Keratinocyte (primary cell): Measurements from ENCODE around the gene NIN.

Experiments used
- CTCF ChIP-seq, 3 experiments: IDR thresholded peaks in 1 of 3; conservative IDR thresholded peaks in 1 of 3; optimal IDR thresholded peaks in 1 of 3; 2 replicates in 2 of 3; 3 replicates in 1 of 3; pipeline versions ENCODE3 to v1.5.1; 2011; ENCODE audit warnings: low read length in 3 of 3, mild to moderate bottlenecking in 3 of 3, moderate library complexity in 2 of 3, control low read depth in 1 of 3, inconsistent platforms in 1 of 3; ENCODE audit not compliant: insufficient read depth in 2 of 3; ENCODE audit errors: extremely low read depth in 1 of 3
- EZH2 ChIP-seq: IDR thresholded peaks from one replicate; pipeline ENCODE4 v1.6.1; 2012; ENCODE audit warnings: inconsistent platforms, mild to moderate bottlenecking, low read length, moderate library complexity

DNA sequence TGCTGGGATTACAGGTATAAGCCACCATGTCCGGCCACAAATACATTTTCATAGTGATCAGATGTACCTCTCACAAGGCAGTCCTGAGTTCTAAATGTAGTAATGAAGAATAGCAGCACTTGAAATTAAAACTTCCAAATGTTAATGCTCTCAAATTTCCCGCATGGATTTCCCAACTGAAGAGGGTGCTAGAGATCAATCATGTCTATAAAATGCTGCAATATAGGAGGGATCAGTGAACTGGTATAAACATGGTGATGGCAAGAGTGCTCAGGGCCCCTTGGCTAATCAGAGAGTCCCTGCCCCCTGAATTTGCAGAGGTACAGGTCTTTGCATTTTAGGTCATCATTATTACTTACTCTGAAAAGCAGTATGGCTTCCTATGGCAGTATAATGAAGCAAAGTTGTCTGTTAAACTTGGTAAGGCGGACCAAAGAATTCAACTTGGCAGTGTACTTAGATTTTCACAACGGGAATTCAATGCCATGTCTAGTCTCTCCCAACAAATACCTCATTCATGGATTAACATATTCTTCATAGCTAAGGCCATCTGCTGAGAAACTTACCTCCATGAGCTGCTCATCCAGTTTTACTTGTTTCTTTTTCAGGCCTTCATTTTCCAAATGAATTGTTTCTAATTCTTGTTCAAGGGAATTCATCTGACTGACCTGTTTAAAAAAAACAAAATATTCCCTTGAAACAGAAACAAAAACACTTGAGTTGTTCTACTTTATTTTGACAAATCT is 95.8 kb downstream of the NIN start:
- TF ChIP-seq EZH2 (no peak), CTCF (optimal IDR thresholded peaks at IDR 0.05 in 1 of 3, IDR thresholded peaks at IDR 0.05 in 1 of 3, conservative IDR thresholded peaks at IDR 0.05 in 1 of 3; ENCODE audit: extremely low read depth in 1 of 3, insufficient read depth in 2 of 3, low read length in 3 of 3) (no peak)
